ENCODE data around the gene NHSL1. TPM values are rescaled to one million over a fixed set of nuclear protein-coding genes. Genes with fewer than 3 reads are reported as not detected.
A peak's percentile ranks its signal among the peaks of the same experiment; 100 is the strongest.
"Not testable (repeated sequence)": the region's sequence is repeated elsewhere in the genome, so short reads cannot be mapped to it uniquely, and the experiment has no call there.

The NHSL1 gene
- total RNA-seq, 1 donor from 2014 or later: 57.8 TPM

DNA sequence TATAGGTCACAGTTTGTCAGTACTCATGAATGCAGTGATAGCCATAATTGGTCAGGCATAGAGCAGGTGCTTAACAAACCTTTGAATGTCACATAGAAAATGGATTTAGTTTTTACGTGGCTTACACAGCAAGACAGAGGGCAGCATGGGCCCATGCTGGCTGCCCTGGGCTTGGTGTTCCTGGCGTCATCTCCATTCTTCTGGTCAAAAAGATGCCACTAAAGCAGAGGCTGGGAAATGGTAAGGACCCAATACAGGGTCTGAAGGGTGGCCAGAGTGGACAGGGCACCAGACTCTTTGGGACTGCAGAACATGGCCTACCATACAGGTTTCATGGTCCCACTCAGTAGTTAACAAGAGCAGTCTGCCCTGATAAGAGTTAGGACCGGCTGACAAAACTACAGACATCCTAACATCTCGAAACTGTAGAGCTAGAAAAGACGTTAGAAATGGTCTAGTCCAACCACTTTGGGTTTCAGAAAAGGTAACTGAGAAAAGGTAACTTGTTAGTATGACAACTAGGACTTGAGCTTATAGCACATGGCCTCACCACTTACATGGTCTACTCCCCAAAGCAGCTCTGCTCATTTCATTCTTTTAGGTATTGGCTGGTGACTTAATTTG, 72.7 kb downstream of the NHSL1 start:
- H3K27ac Mint-ChIP-seq (ENCODE audit: unreplicated experiment): no peak overlapping the region
- TF ChIP-seq, protein P1, sequence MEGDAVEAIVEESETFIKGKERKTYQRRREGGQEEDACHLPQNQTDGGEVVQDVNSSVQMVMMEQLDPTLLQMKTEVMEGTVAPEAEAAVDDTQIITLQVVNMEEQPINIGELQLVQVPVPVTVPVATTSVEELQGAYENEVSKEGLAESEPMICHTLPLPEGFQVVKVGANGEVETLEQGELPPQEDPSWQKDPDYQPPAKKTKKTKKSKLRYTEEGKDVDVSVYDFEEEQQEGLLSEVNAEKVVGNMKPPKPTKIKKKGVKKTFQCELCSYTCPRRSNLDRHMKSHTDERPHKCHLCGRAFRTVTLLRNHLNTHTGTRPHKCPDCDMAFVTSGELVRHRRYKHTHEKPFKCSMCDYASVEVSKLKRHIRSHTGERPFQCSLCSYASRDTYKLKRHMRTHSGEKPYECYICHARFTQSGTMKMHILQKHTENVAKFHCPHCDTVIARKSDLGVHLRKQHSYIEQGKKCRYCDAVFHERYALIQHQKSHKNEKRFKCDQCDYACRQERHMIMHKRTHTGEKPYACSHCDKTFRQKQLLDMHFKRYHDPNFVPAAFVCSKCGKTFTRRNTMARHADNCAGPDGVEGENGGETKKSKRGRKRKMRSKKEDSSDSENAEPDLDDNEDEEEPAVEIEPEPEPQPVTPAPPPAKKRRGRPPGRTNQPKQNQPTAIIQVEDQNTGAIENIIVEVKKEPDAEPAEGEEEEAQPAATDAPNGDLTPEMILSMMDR (IDR thresholded peaks at IDR 0.05; ENCODE audit: partially characterized antibody, unreplicated experiment): no peak
- H3K9me3 Mint-ChIP-seq (ENCODE audit: unreplicated experiment): peaks cover 3% of the 10 kb centered on the region
- H3K4me3 Mint-ChIP-seq (ENCODE audit: unreplicated experiment): no peak overlapping the region
- peaks cover 2% of the 10 kb centered on the region for H3K36me3 Mint-ChIP-seq (ENCODE audit: unreplicated experiment)
- H3K27me3 Mint-ChIP-seq (ENCODE audit: unreplicated experiment): peaks cover 7% of the 10 kb centered on the region
- peaks cover 26% of the 10 kb centered on the region for H3K4me1 Mint-ChIP-seq (ENCODE audit: low read depth, unreplicated experiment)
- no peak for DNase-seq

DNA sequence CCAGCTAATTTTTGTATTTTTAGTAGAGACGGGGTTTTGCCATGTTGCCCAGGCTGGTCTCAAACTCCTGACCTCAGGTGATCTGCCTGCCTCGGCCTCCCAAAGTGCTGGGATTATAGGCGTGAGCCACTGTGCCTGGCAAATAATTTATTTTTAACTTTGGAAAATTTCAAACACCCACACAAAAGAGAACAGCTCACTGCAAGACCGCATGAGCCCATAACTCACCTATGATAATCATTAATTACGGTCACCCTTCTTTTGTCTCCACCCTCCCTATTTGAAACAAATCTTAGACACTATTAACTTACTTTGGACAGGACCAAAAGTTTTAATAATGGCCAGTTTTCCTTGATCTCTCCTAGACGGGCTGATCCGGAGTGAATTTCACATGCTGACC, 74.0 kb downstream of the NHSL1 start:
- not testable (repeated sequence) for H3K4me3 Mint-ChIP-seq (ENCODE audit: unreplicated experiment); H3K36me3 Mint-ChIP-seq (ENCODE audit: unreplicated experiment); H3K27me3 Mint-ChIP-seq (ENCODE audit: unreplicated experiment); DNase-seq; H3K27ac Mint-ChIP-seq (ENCODE audit: unreplicated experiment); H3K9me3 Mint-ChIP-seq (ENCODE audit: unreplicated experiment)
- H3K4me1 Mint-ChIP-seq (ENCODE audit: low read depth, unreplicated experiment): peaks cover 14% of the 10 kb centered on the region

DNA sequence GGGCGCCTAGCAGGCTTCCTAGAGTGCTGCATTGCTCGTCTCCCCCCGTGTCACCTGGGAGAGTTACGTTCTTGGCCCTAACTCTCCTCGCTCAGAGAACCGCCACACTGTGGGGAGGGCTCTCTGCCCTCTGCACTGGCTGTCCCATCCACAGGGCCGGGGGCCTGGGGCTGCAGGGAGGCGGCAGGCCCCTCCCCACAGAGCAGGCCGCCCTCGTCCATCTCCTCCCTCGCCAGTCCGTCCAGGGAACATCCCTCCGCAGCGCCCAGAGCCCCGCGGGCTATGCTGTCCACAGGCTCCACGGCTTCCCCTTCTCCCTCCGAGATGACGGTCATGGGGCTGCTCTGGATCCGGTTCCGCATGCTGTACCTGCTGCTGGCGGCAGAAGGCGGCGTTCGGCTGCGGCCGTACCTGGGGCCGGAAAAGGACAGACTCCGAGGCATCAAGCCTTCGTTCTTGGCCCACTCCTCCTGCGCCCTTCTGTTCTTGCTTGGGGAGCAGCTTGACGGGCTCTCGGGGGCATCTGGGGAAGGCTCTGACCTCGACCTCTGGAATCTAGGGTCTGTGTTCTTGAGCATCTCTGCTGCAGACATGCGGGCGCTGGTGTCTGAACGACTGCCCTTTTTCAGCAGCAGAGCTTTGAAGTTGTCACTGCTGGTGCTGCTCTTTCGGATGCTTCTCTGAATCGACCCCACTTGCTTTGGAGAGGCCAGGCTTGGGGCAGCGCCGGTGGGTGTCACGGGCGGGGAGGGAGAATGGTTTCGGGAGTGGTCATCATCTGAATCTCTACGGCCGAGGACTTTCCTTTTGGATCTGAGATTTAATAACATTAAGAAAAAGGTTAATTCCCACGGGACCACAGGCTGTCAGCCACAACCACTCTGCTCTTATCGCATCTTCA, 75.0 kb downstream of the NHSL1 start:
- H3K27me3 Mint-ChIP-seq (ENCODE audit: unreplicated experiment): peaks cover 6% of the 10 kb centered on the region
- H3K36me3 Mint-ChIP-seq (ENCODE audit: unreplicated experiment): peaks cover 4% of the 10 kb centered on the region
- H3K4me3 Mint-ChIP-seq (ENCODE audit: unreplicated experiment): no peak overlapping the region
- peaks cover 6% of the 10 kb centered on the region for H3K4me1 Mint-ChIP-seq (ENCODE audit: low read depth, unreplicated experiment)
- DNase-seq: no peak
- H3K27ac Mint-ChIP-seq (ENCODE audit: unreplicated experiment): peak overlapping the region; percentile 48
- peaks cover 3% of the 10 kb centered on the region for H3K9me3 Mint-ChIP-seq (ENCODE audit: unreplicated experiment)
- TF ChIP-seq, protein P1 (IDR thresholded peaks at IDR 0.05; ENCODE audit: partially characterized antibody, unreplicated experiment): no peak

DNA sequence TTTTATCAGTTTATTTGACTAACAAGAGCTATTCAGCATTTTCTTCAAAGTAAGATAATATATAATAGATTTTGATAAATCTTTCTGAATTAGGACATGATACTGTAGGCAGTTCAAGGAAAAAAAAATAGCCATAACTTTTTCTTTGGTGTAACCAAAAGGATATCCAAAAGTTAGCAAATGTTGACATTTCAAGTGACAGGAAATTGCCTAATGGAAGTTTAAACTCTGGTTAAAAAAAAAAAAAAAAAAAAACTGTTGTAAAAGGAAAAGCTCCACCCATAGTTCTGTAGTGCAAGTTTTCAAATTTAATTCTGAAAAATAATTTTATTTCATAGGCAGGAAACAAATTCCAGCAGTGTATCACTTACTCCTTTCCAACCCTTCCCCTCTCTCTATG, 76.4 kb downstream of the NHSL1 start:
- no peak for DNase-seq
- H3K27me3 Mint-ChIP-seq (ENCODE audit: unreplicated experiment): peaks cover 6% of the 10 kb centered on the region
- H3K4me3 Mint-ChIP-seq (ENCODE audit: unreplicated experiment): no peak overlapping the region
- peaks cover 3% of the 10 kb centered on the region for H3K4me1 Mint-ChIP-seq (ENCODE audit: low read depth, unreplicated experiment)
- H3K9me3 Mint-ChIP-seq (ENCODE audit: unreplicated experiment): peaks cover 5% of the 10 kb centered on the region
- no peak overlapping the region for H3K27ac Mint-ChIP-seq (ENCODE audit: unreplicated experiment)
- TF ChIP-seq, protein P1 (IDR thresholded peaks at IDR 0.05; ENCODE audit: partially characterized antibody, unreplicated experiment): no peak
- H3K36me3 Mint-ChIP-seq (ENCODE audit: unreplicated experiment): peaks cover 4% of the 10 kb centered on the region

DNA sequence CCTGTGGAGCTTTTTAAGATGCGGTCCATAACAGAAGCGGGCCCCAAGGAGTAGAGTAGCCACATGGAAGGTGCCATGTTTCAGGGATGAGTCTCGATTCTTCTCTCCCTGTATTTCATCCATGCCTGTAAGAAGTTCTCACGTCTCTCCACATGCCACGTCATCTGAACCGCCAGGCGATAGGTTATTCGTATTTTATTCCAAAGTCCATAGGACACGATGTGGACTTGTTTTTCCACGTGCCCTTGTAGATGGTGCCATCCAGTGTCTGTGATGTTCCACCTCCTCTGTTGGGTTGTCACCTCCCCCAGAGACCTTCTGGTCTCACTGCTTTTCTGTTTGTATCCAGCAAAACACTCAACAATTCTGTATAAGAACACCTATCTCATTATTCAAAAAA, 77.7 kb downstream of the NHSL1 start:
- H3K27ac Mint-ChIP-seq (ENCODE audit: unreplicated experiment): no peak overlapping the region
- DNase-seq: no peak
- peaks cover 10% of the 10 kb centered on the region for H3K9me3 Mint-ChIP-seq (ENCODE audit: unreplicated experiment)
- H3K4me1 Mint-ChIP-seq (ENCODE audit: low read depth, unreplicated experiment): peaks cover 3% of the 10 kb centered on the region
- peaks cover 4% of the 10 kb centered on the region for H3K27me3 Mint-ChIP-seq (ENCODE audit: unreplicated experiment)
- H3K4me3 Mint-ChIP-seq (ENCODE audit: unreplicated experiment): peak overlapping the region; percentile 25
- H3K36me3 Mint-ChIP-seq (ENCODE audit: unreplicated experiment): peaks cover 4% of the 10 kb centered on the region
- TF ChIP-seq, protein P1 (IDR thresholded peaks at IDR 0.05; ENCODE audit: partially characterized antibody, unreplicated experiment): no peak
